Fibroblast of lung (primary cell): Measurements from ENCODE around the gene AP1S1. TPM values are rescaled to one million over a fixed set of nuclear protein-coding genes. Genes with fewer than 3 reads are reported as not detected.
A peak's percentile ranks its signal among the peaks of the same experiment; 100 is the strongest.

Experiments
- DNase-seq, 2 donors: peaks; one replicate each; pipeline versions ENCODE4 v3.0.0 to v3.0.0-alpha.2; 2010; ENCODE audit warnings: low read depth in 2 of 2
- H2AFZ ChIP-seq: 2 replicates; pipeline ENCODE4 v1.5.1; 2012; ENCODE audit warnings: low read length, control low read depth, inconsistent platforms
- H3K27ac ChIP-seq: 2 replicates; pipeline ENCODE4 v1.5.1; 2011; ENCODE audit warnings: low read length, control low read depth; ENCODE audit not compliant: insufficient read depth
- H3K27me3 ChIP-seq: 2 replicates; pipeline ENCODE4 v1.5.1; 2011; ENCODE audit warnings: mild to moderate bottlenecking, low read length; ENCODE audit not compliant: control insufficient read depth, insufficient read depth
- H3K36me3 ChIP-seq: 2 replicates; pipeline ENCODE4 v1.5.1; 2011; ENCODE audit warnings: low read length; ENCODE audit not compliant: control insufficient read depth, insufficient read depth
- H3K4me1 ChIP-seq: 2 replicates; pipeline ENCODE4 v1.5.1; 2011; ENCODE audit warnings: low read length; ENCODE audit not compliant: control insufficient read depth, insufficient read depth; ENCODE audit errors: extremely low read depth
- H3K4me2 ChIP-seq: 2 replicates; pipeline ENCODE4 v1.5.1; 2011; ENCODE audit warnings: low read length, control low read depth; ENCODE audit not compliant: insufficient read depth; ENCODE audit errors: extremely low read depth
- H3K4me3 ChIP-seq, 4 experiments: fragments of 200-600 bp in 1 of 4; sonication (generic) in 1 of 4; replicated peaks in 1 of 4; 2 replicates each; pipeline ENCODE4 v1.5.1; 2011 to 2016; ENCODE audit warnings: low read length in 4 of 4, low read depth in 3 of 4, mild to moderate bottlenecking in 3 of 4, control low read depth in 2 of 4, inconsistent platforms in 1 of 4, mixed read lengths in 1 of 4; ENCODE audit not compliant: insufficient read depth in 1 of 4; ENCODE audit errors: control extremely low read depth in 1 of 4
- H3K79me2 ChIP-seq: 2 replicates; pipeline ENCODE4 v1.5.1; 2012; ENCODE audit warnings: mild to moderate bottlenecking, low read length, inconsistent platforms; ENCODE audit not compliant: control insufficient read depth, insufficient read depth
- H3K9ac ChIP-seq: 2 replicates; pipeline ENCODE4 v1.5.1; 2011; ENCODE audit warnings: mild to moderate bottlenecking, low read length, control low read depth; ENCODE audit not compliant: insufficient read depth
- H3K9me3 ChIP-seq: 2 replicates; pipeline ENCODE4 v1.5.1; 2012; ENCODE audit warnings: low read depth, low read length; ENCODE audit not compliant: control insufficient read depth, insufficient read depth
- H4K20me1 ChIP-seq: 2 replicates; pipeline ENCODE4 v1.5.1; 2011; ENCODE audit warnings: low read length; ENCODE audit not compliant: control insufficient read depth, insufficient read depth; ENCODE audit errors: extremely low read depth
- EZH2 ChIP-seq: IDR thresholded peaks from 2 replicates; pipeline ENCODE4 v1.5.1; 2012; ENCODE audit warnings: low read length, control low read depth, mild to moderate bottlenecking; ENCODE audit errors: missing control alignments
- polyA plus RNA-seq, 2 donors: library from polyadenylated mRNA; depleted of rRNA in 1 of 2; stranded (reverse) in 1 of 2; unstranded in 1 of 2; fragments of >200 nt; gene quantifications; 2 replicates each; pipeline ENCODE4 v1.2.1, GENCODE V29; 2011 to 2012; ENCODE audit warnings: missing spikeins in 1 of 2
- total RNA-seq: library from RNA; depleted of rRNA; stranded (reverse); fragments of >200 nt; gene quantifications from 2 replicates; pipeline ENCODE4 v1.2.1, GENCODE V29; 2014
- TF ChIP-seq, protein P1 (sequence below), 2 donors: IDR thresholded peaks in 1 of 2; conservative IDR thresholded peaks in 1 of 2; 1 replicate in 1 of 2; 2 replicates in 1 of 2; pipeline ENCODE4 v1.5.1; 2011 to 2012; ENCODE audit warnings: low read length in 2 of 2, control low read depth in 1 of 2, inconsistent platforms in 1 of 2, low read depth in 1 of 2, mild to moderate bottlenecking in 1 of 2

The AP1S1 gene
- total and polyA plus RNA-seq, 2 donors (not counting 1 experiment from before 2014, with no cell fraction given), result 128 to 139 TPM

- Histone ChIP-seq H3K9ac (no peak overlapping the region), H3K9me3 (no peaks in the 10 kb centered on the region), H3K4me3 (no peak overlapping the region), H4K20me1 (no peaks in the 10 kb centered on the region), H3K79me2 (no peaks in the 10 kb centered on the region), H3K4me1 (peaks cover 2% of the 10 kb centered on the region), H3K27ac (no peak overlapping the region), H3K36me3 (no peaks in the 10 kb centered on the region), H3K27me3 (no peaks in the 10 kb centered on the region), H3K4me2 (no peak overlapping the region), H2AFZ (no peak overlapping the region)
- DNase-seq, result peak; percentile 65 to 71
- TF ChIP-seq, protein P1, sequence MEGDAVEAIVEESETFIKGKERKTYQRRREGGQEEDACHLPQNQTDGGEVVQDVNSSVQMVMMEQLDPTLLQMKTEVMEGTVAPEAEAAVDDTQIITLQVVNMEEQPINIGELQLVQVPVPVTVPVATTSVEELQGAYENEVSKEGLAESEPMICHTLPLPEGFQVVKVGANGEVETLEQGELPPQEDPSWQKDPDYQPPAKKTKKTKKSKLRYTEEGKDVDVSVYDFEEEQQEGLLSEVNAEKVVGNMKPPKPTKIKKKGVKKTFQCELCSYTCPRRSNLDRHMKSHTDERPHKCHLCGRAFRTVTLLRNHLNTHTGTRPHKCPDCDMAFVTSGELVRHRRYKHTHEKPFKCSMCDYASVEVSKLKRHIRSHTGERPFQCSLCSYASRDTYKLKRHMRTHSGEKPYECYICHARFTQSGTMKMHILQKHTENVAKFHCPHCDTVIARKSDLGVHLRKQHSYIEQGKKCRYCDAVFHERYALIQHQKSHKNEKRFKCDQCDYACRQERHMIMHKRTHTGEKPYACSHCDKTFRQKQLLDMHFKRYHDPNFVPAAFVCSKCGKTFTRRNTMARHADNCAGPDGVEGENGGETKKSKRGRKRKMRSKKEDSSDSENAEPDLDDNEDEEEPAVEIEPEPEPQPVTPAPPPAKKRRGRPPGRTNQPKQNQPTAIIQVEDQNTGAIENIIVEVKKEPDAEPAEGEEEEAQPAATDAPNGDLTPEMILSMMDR (conservative IDR thresholded peaks at IDR 0.05 in 1 of 2, IDR thresholded peaks at IDR 0.05 in 1 of 2; ENCODE audit: low read depth in 1 of 2, low read length in 2 of 2), result no peak
- no peak for TF ChIP-seq EZH2
Observed at GRCh38 chr7:101108330-101108857, 45.9 kb upstream of the AP1S1 start.

DNA sequence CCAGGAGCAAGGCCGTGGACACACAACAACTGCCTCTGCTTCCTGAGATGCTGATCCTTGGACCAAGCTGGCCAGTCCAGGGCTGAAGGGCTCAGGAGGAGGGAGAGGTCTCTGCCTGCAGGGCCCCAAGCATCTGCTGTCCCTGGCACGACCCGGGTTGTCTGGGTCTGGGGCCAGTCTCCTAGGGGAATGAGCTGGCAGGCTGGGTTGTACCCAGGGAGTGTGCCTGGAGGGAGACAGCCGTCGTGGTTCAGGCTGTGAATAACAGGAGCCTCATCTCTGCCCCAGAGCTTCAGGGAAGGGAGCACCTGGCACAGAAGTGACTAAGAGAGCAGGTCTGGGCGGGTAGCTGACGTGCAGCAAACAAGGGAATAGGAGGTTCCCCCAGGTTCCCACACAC lies 45.3 kb upstream of the AP1S1 start:
- no peak for DNase-seq
- Histone ChIP-seq H3K4me1 (peaks cover 2% of the 10 kb centered on the region), H3K27me3 (no peaks in the 10 kb centered on the region), H3K9me3 (no peaks in the 10 kb centered on the region), H2AFZ (no peak overlapping the region), H3K79me2 (no peaks in the 10 kb centered on the region), H3K4me3 (no peak overlapping the region), H3K9ac (no peak overlapping the region), H3K4me2 (no peak overlapping the region), H4K20me1 (no peaks in the 10 kb centered on the region), H3K27ac (no peak overlapping the region), H3K36me3 (no peaks in the 10 kb centered on the region)
- no peak for TF ChIP-seq EZH2
- TF ChIP-seq, protein P1 (conservative IDR thresholded peaks at IDR 0.05 in 1 of 2, IDR thresholded peaks at IDR 0.05 in 1 of 2; ENCODE audit: low read depth in 1 of 2, low read length in 2 of 2), result no peak

- H3K36me3 ChIP-seq, result no peaks in the 10 kb centered on the region
- DNase-seq, result no peak
- no peaks in the 10 kb centered on the region for H4K20me1 ChIP-seq
- H3K27me3 ChIP-seq, result no peaks in the 10 kb centered on the region
- no peak overlapping the region for H2AFZ ChIP-seq
- no peak overlapping the region for H3K27ac ChIP-seq
- H3K4me2 ChIP-seq, result no peak overlapping the region
- H3K4me3 ChIP-seq, result no peak overlapping the region
- peaks cover 4% of the 10 kb centered on the region for H3K4me1 ChIP-seq
- H3K79me2 ChIP-seq, result no peaks in the 10 kb centered on the region
- H3K9ac ChIP-seq, result no peak overlapping the region
- no peak for TF ChIP-seq EZH2
- TF ChIP-seq, protein P1 (conservative IDR thresholded peaks at IDR 0.05 in 1 of 2, IDR thresholded peaks at IDR 0.05 in 1 of 2; ENCODE audit: low read depth in 1 of 2, low read length in 2 of 2), result no peak
- H3K9me3 ChIP-seq, result no peaks in the 10 kb centered on the region
Observed at GRCh38 chr7:101109368-101109767, 44.9 kb upstream of the AP1S1 start.
